Heart left ventricle (tissue), 16 donors: Measurements from ENCODE around the gene TADA2A. TPM values are rescaled to one million over a fixed set of nuclear protein-coding genes. Genes with fewer than 3 reads are reported as not detected.

Source experiments
- ATAC-seq, 4 donors: fragments of 200-7000 bp; cut with Tn5 transposase; one replicate each; pipeline ENCODE4 v1.9.1; 2020 to 2022; ENCODE audit warnings: moderate library complexity in 4 of 4, mild to moderate bottlenecking in 3 of 4, moderate number of reproducible peaks in 1 of 4
- DNase-seq, 5 donors: peaks; one replicate each; pipeline ENCODE4 v3.0.0-alpha.2; 2020
- H3K27ac ChIP-seq, 12 donors: fragments of 200-600 bp; sonication (generic) in 4 of 12; one replicate each; pipeline versions ENCODE4 v1.5.0 to v1.8.0; 2016 to 2022; ENCODE audit warnings: mild to moderate bottlenecking in 2 of 12
- H3K27me3 ChIP-seq, 9 donors: fragments of 200-600 bp; sonication (generic) in 2 of 9; one replicate each; pipeline versions ENCODE4 v1.5.1 to v1.8.0; 2016 to 2022; ENCODE audit warnings: mild to moderate bottlenecking in 3 of 9
- H3K36me3 ChIP-seq, 9 donors: fragments of 200-600 bp; sonication (generic) in 2 of 9; one replicate each; pipeline versions ENCODE4 v1.5.0 to v1.8.0; 2018 to 2022; ENCODE audit warnings: mild to moderate bottlenecking in 2 of 9
- H3K4me1 ChIP-seq, 12 donors: fragments of 200-600 bp; sonication (generic) in 4 of 12; one replicate each; pipeline versions ENCODE4 v1.5.0 to v1.8.0; 2016 to 2022; ENCODE audit warnings: mild to moderate bottlenecking in 3 of 12
- H3K4me3 ChIP-seq, 12 donors: fragments of 200-600 bp; sonication (generic) in 4 of 12; one replicate each; pipeline versions ENCODE4 v1.5.0 to v1.8.0; 2017 to 2022; ENCODE audit warnings: mild to moderate bottlenecking in 9 of 12, moderate library complexity in 4 of 12
- H3K9me3 ChIP-seq, 12 donors: fragments of 200-600 bp; sonication (generic) in 4 of 12; one replicate each; pipeline versions ENCODE4 v1.5.0 to v1.8.0; 2016 to 2022; ENCODE audit warnings: mild to moderate bottlenecking in 1 of 12
- POLR2A ChIP-seq, 2 donors: fragments of 450-650 bp; IDR thresholded peaks; one replicate each; pipeline ENCODE4 v1.6.1; 2017; ENCODE audit warnings: antibody characterized with exemption in 2 of 2, mild to moderate bottlenecking in 2 of 2, moderate library complexity in 2 of 2
- WGBS, 4 donors: extraction: QIAGEN DNeasy Blood & Tissue Kit in 2 of 4; methylation state at CpG; one replicate each; pipeline versions ENCODE4 v1.1.5 to v1.1.7; 2013 to 2018; 5-methylcytosine and 5-hydroxymethylcytosine counted together
- intact Hi-C, 10 donors: fragments of 100-400 bp; cut with DNase I; formaldehyde crosslinking; loops; one replicate each; pipeline versions ENCODE4 v1.11.1 to v1.14.2; 2022
- polyA plus RNA-seq, 2 donors: library from polyadenylated mRNA; stranded (reverse); fragments of 200-250 nt; gene quantifications; one replicate each; pipeline ENCODE4 v1.2.3, GENCODE V29; 2013
- total RNA-seq, 9 donors: library from RNA; depleted of rRNA in 2 of 9; stranded (reverse); fragments of >200 nt in 2 of 9; fragmentation: NEBNext Ultra II Directional in 3 of 9; extraction: Animal tissue kit (Norgen Biotek cat#: 25700) in 3 of 9; gene quantifications; one replicate each; pipeline versions ENCODE4 v1.1.0 to v1.2.4, GENCODE V29; 2016 to 2023
- TF ChIP-seq, protein P1 (sequence below), 12 donors: fragments of 200-600 bp; sonication (generic) in 4 of 12; IDR thresholded peaks; one replicate each; pipeline versions ENCODE4 v1.5.0 to v1.8.0; 2018 to 2022; ENCODE audit warnings: antibody characterized with exemption in 12 of 12, mild to moderate bottlenecking in 5 of 12
- donor health status: ischemic (EF 13 %, LVEDD 7.1; RV severe dilation, severe dysfunction).
- donor health status: healthy with polysubstance abuse.
- donor health status: DM: no; HTN: yes; CAD: no.
- donor health status: DM: no; HTN: no; CAD: no.
- donor health status: ischemic (EF 25% LVEDD 6.9; RV normal size, moderate dysfunction).
- donor health status: ischemic (EF 25% LVEDD 5.7; RV mildly dilated, moderate dysfunction).
- donor health status: healthy.
- donor health status: DM: yes; HTN: yes; CAD: no.
- donor health status: ischemic (EF 35%, LVEDD 5.7; RV mildly dilated, moderate dysfunction).
- donor health status: nonischemic (EF 11% LVEDD 7.7; RV severe dilation, severe dysfunction).
- donor health status: DM: yes; HTN: yes; CAD: no.
- donor health status: PGD.
- donor health status: ischemic (EF 29% LVEDD 5.4; RV normal size, mild dysfunction).
- donor health status: nonischemic (EF 23%, LVEDD 6.1; RV moderate dilation, normal function).

Gene TADA2A
- total and polyA plus RNA-seq, 11 donors = 5.7 to 19.4 (median 12.5) TPM

DNA sequence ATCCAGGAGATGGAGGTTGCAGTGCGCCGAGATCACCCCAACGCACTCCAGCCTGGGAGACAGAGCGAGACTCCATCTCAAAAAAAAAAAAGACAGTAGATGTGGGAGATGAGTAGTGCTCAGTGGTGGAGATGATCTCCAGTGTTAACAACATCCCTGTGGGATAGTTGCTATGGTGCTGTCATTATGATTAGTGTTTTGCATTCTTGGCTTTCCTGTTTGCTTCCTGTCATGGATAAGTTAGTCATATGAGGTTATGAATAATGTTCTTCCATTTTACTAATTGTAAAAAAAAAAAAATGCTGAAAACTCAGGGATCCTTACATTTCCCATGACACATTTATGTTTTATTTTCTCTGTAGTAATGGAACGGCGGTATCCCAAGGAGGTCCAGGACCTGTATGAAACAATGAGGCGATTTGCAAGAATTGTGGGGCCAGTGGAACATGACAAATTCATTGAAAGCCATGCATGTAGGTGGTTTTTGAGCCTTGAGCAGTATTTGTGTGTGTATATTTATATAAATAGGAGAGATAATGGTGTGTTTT, 58.5 kb downstream of the TADA2A start:
- intact Hi-C loops = no loop called here
- ATAC-seq (no peak), DNase-seq (no peak)
- Histone ChIP-seq H3K4me1 (no peaks in the 10 kb centered on the region), H3K27me3 (no peaks in the 10 kb centered on the region), H3K9me3 (no peaks in the 10 kb centered on the region), H3K4me3 (no peak overlapping the region), H3K36me3 (peaks cover 0 to 100% (median 71%) of the 10 kb centered on the region in 9 donors), H3K27ac (no peak overlapping the region)
- TF ChIP-seq POLR2A (IDR thresholded peaks at IDR 0.05) = no peak
- TF ChIP-seq, protein P1, sequence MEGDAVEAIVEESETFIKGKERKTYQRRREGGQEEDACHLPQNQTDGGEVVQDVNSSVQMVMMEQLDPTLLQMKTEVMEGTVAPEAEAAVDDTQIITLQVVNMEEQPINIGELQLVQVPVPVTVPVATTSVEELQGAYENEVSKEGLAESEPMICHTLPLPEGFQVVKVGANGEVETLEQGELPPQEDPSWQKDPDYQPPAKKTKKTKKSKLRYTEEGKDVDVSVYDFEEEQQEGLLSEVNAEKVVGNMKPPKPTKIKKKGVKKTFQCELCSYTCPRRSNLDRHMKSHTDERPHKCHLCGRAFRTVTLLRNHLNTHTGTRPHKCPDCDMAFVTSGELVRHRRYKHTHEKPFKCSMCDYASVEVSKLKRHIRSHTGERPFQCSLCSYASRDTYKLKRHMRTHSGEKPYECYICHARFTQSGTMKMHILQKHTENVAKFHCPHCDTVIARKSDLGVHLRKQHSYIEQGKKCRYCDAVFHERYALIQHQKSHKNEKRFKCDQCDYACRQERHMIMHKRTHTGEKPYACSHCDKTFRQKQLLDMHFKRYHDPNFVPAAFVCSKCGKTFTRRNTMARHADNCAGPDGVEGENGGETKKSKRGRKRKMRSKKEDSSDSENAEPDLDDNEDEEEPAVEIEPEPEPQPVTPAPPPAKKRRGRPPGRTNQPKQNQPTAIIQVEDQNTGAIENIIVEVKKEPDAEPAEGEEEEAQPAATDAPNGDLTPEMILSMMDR (IDR thresholded peaks at IDR 0.05) = no peak
- WGBS, 4 donors = 95 to 97% (median 97%) methylated on average over 7 of the region's 7 CpGs

DNA sequence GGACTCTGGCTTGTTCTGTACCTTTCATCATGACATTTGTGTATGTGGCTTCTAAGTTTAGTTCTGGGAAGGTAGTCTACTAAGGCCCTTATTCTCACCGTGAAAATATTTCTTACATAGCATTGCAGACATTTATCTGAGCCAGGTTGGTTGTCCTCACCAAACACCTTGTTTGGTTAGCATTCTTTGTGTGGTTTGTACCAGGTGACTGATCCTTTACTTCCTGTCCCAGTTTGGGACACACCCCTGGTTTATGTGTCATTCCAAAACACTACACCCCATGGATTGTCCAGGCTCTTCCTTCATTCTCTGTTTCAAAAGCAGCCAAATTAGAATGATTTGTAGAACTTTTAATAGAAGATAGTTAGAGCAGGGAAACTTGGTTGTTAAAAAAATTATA, 59.8 kb downstream of the TADA2A start:
- H3K9me3 ChIP-seq = no peaks in the 10 kb centered on the region
- intact Hi-C loops = no loop called here
- no peak for ATAC-seq

GRCh38 chr17:37470181-37470580, 63.5 kb downstream of the TADA2A start:
- TF ChIP-seq POLR2A (IDR thresholded peaks at IDR 0.05) = no peak
- Histone ChIP-seq H3K36me3 (peaks cover 0 to 100% (median 98%) of the 10 kb centered on the region in 9 donors), H3K27me3 (no peaks in the 10 kb centered on the region), H3K4me3 (no peak overlapping the region), H3K4me1 (no peaks in the 10 kb centered on the region), H3K9me3 (no peaks in the 10 kb centered on the region), H3K27ac (no peak overlapping the region)
- WGBS, 4 donors = 90 to 92% (median 91%) methylated on average over 7 of the region's 7 CpGs
- intact Hi-C loops = no loop called here
- no peak for ATAC-seq
- no peak for DNase-seq

More for the DNA sequence above, 59.8 kb downstream of the TADA2A start:
- H3K27me3 ChIP-seq = no peaks in the 10 kb centered on the region
- TF ChIP-seq POLR2A (IDR thresholded peaks at IDR 0.05) = no peak
- TF ChIP-seq, protein P1 (IDR thresholded peaks at IDR 0.05) = no peak
- no peak for DNase-seq
- 88 to 92% (median 91%) methylated on average over 1 of the region's 1 CpG for WGBS, 4 donors
- H3K36me3 ChIP-seq = peaks cover 0 to 100% (median 78%) of the 10 kb centered on the region in 9 donors
- no peak overlapping the region for H3K27ac ChIP-seq
- H3K4me3 ChIP-seq = no peak overlapping the region
- no peaks in the 10 kb centered on the region for H3K4me1 ChIP-seq

DNA sequence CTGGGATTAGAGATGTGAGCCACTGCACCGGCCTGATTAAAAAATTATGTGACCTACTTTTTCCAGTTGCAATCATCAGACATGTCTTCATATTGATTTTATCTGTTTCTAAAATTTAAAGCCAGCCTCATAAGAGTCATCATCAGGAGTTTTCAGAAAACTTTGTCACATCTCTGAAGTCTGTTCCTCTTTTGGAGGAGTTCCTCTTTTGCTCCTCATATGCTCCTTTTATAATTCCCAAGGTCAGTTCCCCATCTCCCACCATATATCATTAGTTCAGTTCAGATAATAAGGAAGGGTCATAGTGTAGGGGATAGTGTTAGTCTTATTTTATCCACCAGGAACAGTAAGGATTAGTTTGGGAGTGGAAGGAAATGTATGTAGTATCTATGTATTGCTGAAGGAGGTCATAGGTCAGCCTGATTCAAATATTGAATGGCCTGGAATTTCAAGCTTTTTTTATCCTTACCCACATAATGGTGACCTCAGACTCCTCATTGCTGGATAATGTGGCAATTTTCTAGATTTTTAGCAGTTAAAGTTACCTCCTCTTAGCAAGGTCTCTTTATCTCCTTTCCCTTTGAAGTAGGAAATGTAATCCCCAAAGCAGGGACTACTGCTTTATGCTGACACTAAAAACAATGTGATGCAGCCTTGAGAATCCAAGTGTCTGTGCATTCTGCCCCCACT, 69.2 kb downstream of the TADA2A start:
- H3K27me3 ChIP-seq = no peaks in the 10 kb centered on the region
- ATAC-seq (no peak), DNase-seq (no peak)
- peak overlapping the region in 8 of 12 donors; percentile 11 to 73 (median 42) for H3K27ac ChIP-seq
- H3K4me3 ChIP-seq = no peak overlapping the region
- WGBS, 4 donors = 81 to 94% (median 87%) methylated on average over 1 of the region's 1 CpG
- peaks cover 0 to 31% (median 13%) of the 10 kb centered on the region in 12 donors for H3K4me1 ChIP-seq
- no peak for TF ChIP-seq POLR2A (IDR thresholded peaks at IDR 0.05)
- TF ChIP-seq, protein P1 (IDR thresholded peaks at IDR 0.05) = no peak
- H3K36me3 ChIP-seq = peaks cover 0 to 92% (median 76%) of the 10 kb centered on the region in 9 donors
- H3K9me3 ChIP-seq = no peaks in the 10 kb centered on the region
- intact Hi-C loops = no loop called here
